Upper lobe of left lung (tissue), 6 donors: Measurements from ENCODE around the gene ECI1. TPM values are rescaled to one million over a fixed set of nuclear protein-coding genes. Genes with fewer than 3 reads are reported as not detected.

Source experiments
- ATAC-seq, 2 donors: fragments of 200-7000 bp; cut with Tn5 transposase; one replicate each; pipeline ENCODE4 v1.9.1; 2022; ENCODE audit warnings: mild to moderate bottlenecking in 2 of 2, moderate library complexity in 2 of 2; ENCODE audit not compliant: low FRiP score in 2 of 2
- DNase-seq, 2 donors: peaks; one replicate each; pipeline ENCODE4 v3.0.0-alpha.2; 2019 to 2020
- H3K27ac ChIP-seq, 4 donors: fragments of 200-600 bp; sonication (generic); one replicate each; pipeline ENCODE4 v1.5.1; 2016 to 2019
- H3K27me3 ChIP-seq, 4 donors: fragments of 200-600 bp; sonication (generic); one replicate each; pipeline ENCODE4 v1.5.1; 2017 to 2019
- H3K36me3 ChIP-seq, 4 donors: fragments of 200-600 bp; sonication (generic); one replicate each; pipeline ENCODE4 v1.5.1; 2016 to 2019
- H3K4me1 ChIP-seq, 4 donors: fragments of 200-600 bp; sonication (generic); one replicate each; pipeline ENCODE4 v1.5.1; 2018 to 2019
- H3K4me3 ChIP-seq, 4 donors: fragments of 200-600 bp; sonication (generic); one replicate each; pipeline ENCODE4 v1.5.1; 2017 to 2019; ENCODE audit warnings: mild to moderate bottlenecking in 2 of 4, moderate library complexity in 1 of 4
- H3K9me3 ChIP-seq, 4 donors: fragments of 200-600 bp; sonication (generic); one replicate each; pipeline ENCODE4 v1.5.1; 2018 to 2019
- CTCF ChIP-seq, 6 experiments: fragments of 450-650 bp in 4 of 6; fragments of 200-600 bp in 2 of 6; sonication (generic) in 2 of 6; IDR thresholded peaks; one replicate each; pipeline ENCODE4 v1.5.1; 2016 to 2019; ENCODE audit warnings: antibody characterized with exemption in 6 of 6
- EP300 ChIP-seq, 4 donors: sonication (generic); formaldehyde crosslinking; IDR thresholded peaks; one replicate each; pipeline ENCODE4 v1.5.1; 2017; ENCODE audit warnings: antibody characterized with exemption in 4 of 4, control low read depth in 2 of 4
- POLR2A ChIP-seq, 4 donors: fragments of 450-650 bp; IDR thresholded peaks; one replicate each; pipeline ENCODE4 v1.5.1; 2016 to 2017; ENCODE audit warnings: antibody characterized with exemption in 4 of 4, mild to moderate bottlenecking in 2 of 4
- POLR2AphosphoS5 ChIP-seq, 2 donors: sonication (generic); formaldehyde crosslinking; IDR thresholded peaks; one replicate each; pipeline ENCODE4 v1.5.1; 2017; ENCODE audit warnings: antibody characterized with exemption in 2 of 2
- WGBS, 2 donors: methylation state at CpG; one replicate each; pipeline ENCODE4 v1.1.5; 2017 to 2018; 5-methylcytosine and 5-hydroxymethylcytosine counted together
- total RNA-seq, 6 donors: library from RNA; depleted of rRNA in 4 of 6; stranded (reverse); fragments of >200 nt in 4 of 6; gene quantifications; one replicate each; pipeline versions ENCODE4 v1.1.0 to v1.2.1, GENCODE V29; 2016 to 2021
- donor health status: DM: no; HTN: no; CAD: no; lungs with moderate emphysema.
- donor health status: DM: no; HTN: yes; CAD: no; lungs with severe emphysema.

ECI1 gene
- total RNA-seq, 6 donors from 2014 or later = 48.1 to 75.5 (median 68.2) TPM

GRCh38 chr16:2275476-2276367 is 24.3 kb upstream of the ECI1 start:
- TF ChIP-seq POLR2A (IDR thresholded peaks at IDR 0.05) (peak in 1 of 4 donors; percentile 20), CTCF (IDR thresholded peaks at IDR 0.05) (no peak)
- Histone ChIP-seq H3K27ac (no peak overlapping the region), H3K36me3 (peaks cover 12 to 50% (median 44%) of the 10 kb centered on the region in 4 donors), H3K4me1 (peaks cover 0 to 9% (median 0%) of the 10 kb centered on the region in 4 donors), H3K4me3 (no peak overlapping the region), H3K27me3 (no peaks in the 10 kb centered on the region), H3K9me3 (no peaks in the 10 kb centered on the region)
- DNase-seq (no peak), ATAC-seq (no peak)
- 75 to 87% methylated on average over 14 to 26 of the region's 30 CpGs for WGBS, 2 donors

GRCh38 chr16:2273931-2274330 is 22.5 kb upstream of the ECI1 start:
- Histone ChIP-seq H3K9me3 (no peaks in the 10 kb centered on the region), H3K27ac (no peak overlapping the region), H3K4me1 (peaks cover 11 to 22% (median 13%) of the 10 kb centered on the region in 4 donors), H3K4me3 (no peak overlapping the region), H3K27me3 (no peaks in the 10 kb centered on the region), H3K36me3 (peaks cover 2 to 34% (median 32%) of the 10 kb centered on the region in 4 donors)
- no peak for TF ChIP-seq POLR2AphosphoS5 (IDR thresholded peaks at IDR 0.05)
- TF ChIP-seq CTCF (IDR thresholded peaks at IDR 0.05) = no peak
- no peak for TF ChIP-seq EP300 (IDR thresholded peaks at IDR 0.05)
- TF ChIP-seq POLR2A (IDR thresholded peaks at IDR 0.05) = no peak
- 87 to 93% methylated on average over 6 to 10 of the region's 10 CpGs for WGBS, 2 donors
- no peak for DNase-seq
- ATAC-seq = no peak

GRCh38 chr16:2273484-2273883 is 22.1 kb upstream of the ECI1 start:
- H3K27me3 ChIP-seq = no peaks in the 10 kb centered on the region
- ATAC-seq = peak in 1 of 2 donors; percentile 3

GRCh38 chr16:2271848-2272461 is 20.6 kb upstream of the ECI1 start:
- peaks cover 0 to 19% (median 14%) of the 10 kb centered on the region in 4 donors for H3K36me3 ChIP-seq
- no peaks in the 10 kb centered on the region for H3K9me3 ChIP-seq
- DNase-seq (no peak), ATAC-seq (no peak)
- no peaks in the 10 kb centered on the region for H3K27me3 ChIP-seq
- no peak overlapping the region for H3K27ac ChIP-seq
- H3K4me3 ChIP-seq = no peak overlapping the region
- WGBS, 2 donors = 89 to 96% methylated on average over 5 to 9 of the region's 14 CpGs
- TF ChIP-seq CTCF (IDR thresholded peaks at IDR 0.05) (no peak), POLR2A (IDR thresholded peaks at IDR 0.05) (no peak), EP300 (IDR thresholded peaks at IDR 0.05) (no peak), POLR2AphosphoS5 (IDR thresholded peaks at IDR 0.05) (no peak)
- H3K4me1 ChIP-seq = peaks cover 11 to 31% (median 15%) of the 10 kb centered on the region in 4 donors

More at GRCh38 chr16:2273484-2273883, 22.1 kb upstream of the ECI1 start:
- Histone ChIP-seq H3K4me1 (peaks cover 11 to 26% (median 14%) of the 10 kb centered on the region in 4 donors), H3K36me3 (peaks cover 2 to 30% (median 29%) of the 10 kb centered on the region in 4 donors), H3K4me3 (no peak overlapping the region), H3K9me3 (no peaks in the 10 kb centered on the region), H3K27ac (peak overlapping the region in 1 of 4 donors; percentile 6)
- TF ChIP-seq POLR2AphosphoS5 (IDR thresholded peaks at IDR 0.05) (no peak), CTCF (IDR thresholded peaks at IDR 0.05) (no peak), EP300 (IDR thresholded peaks at IDR 0.05) (no peak), POLR2A (IDR thresholded peaks at IDR 0.05) (peak in 1 of 4 donors; percentile 46)
- peak in 1 of 2 donors; percentile 63 for DNase-seq
- WGBS, 2 donors = 54 to 75% methylated on average over 9 to 16 of the region's 16 CpGs
